WTC11 (cell line): ENCODE data around the gene SERPINB12. TPM values are rescaled to one million over a fixed set of nuclear protein-coding genes. Genes with fewer than 3 reads are reported as not detected.

ENCODE experiments used
- ATAC-seq: fragments of 200-7000 bp; cut with Tn5 transposase; 2 replicates; pipeline ENCODE4 v1.10.0; 2021; ENCODE audit warnings: mild to moderate bottlenecking, moderate library complexity
- Bru-seq: library from RNA; stranded (reverse); fragments of 400-500 nt; gene quantifications from one replicate; lab custom pipeline; 2021; lab: Mats Ljungman, UMichigan
- CTCF ChIA-PET: fragments of 300-600 bp; sonication (Branson Sonifier 250); formaldehyde crosslinking; loops from one replicate; lab custom pipeline; 2021; ENCODE audit warnings: antibody characterized with exemption; lab: Charles Lee
- POLR2A ChIA-PET: fragments of 350-600 bp; sonication (Branson Sonifier 250); formaldehyde crosslinking; loops from one replicate; lab custom pipeline; 2021; ENCODE audit warnings: antibody characterized with exemption; lab: Charles Lee
- DNase-seq: peaks from one replicate; pipeline ENCODE4 v3.0.0; 2021; ENCODE audit warnings: low spot score
- H3K27ac Mint-ChIP-seq: 2 replicates; pipeline ENCODE4 v1.8.0; 2021; ENCODE audit warnings: mixed read lengths
- H3K27me3 Mint-ChIP-seq: 2 replicates; pipeline ENCODE4 v1.8.0; 2021; ENCODE audit warnings: low read depth, mild to moderate bottlenecking, moderate library complexity, mixed read lengths
- H3K36me3 Mint-ChIP-seq: 2 replicates; pipeline ENCODE4 v1.8.0; 2021; ENCODE audit warnings: mixed read lengths
- H3K4me1 Mint-ChIP-seq: 2 replicates; pipeline ENCODE4 v1.8.0; 2022; ENCODE audit warnings: mixed read lengths
- H3K4me3 Mint-ChIP-seq: 2 replicates; pipeline ENCODE4 v1.8.0; 2021; ENCODE audit warnings: mild to moderate bottlenecking, moderate library complexity, mixed read lengths
- H3K9me3 Mint-ChIP-seq: 2 replicates; pipeline ENCODE4 v1.8.0; 2021; ENCODE audit warnings: mixed read lengths
- ATF1 ChIP-seq: sonication (generic); formaldehyde crosslinking; IDR thresholded peaks from 2 replicates; pipeline ENCODE4 v1.8.1; 2023; ENCODE audit warnings: mild to moderate bottlenecking, moderate library complexity, missing genetic modification reagents
- ATF6 ChIP-seq: sonication (generic); formaldehyde crosslinking; IDR thresholded peaks from 2 replicates; pipeline ENCODE4 v1.8.1; 2023; ENCODE audit warnings: mild to moderate bottlenecking, missing genetic modification reagents
- E2F4 ChIP-seq: sonication (generic); formaldehyde crosslinking; IDR thresholded peaks from 2 replicates; pipeline ENCODE4 v1.8.1; 2022; ENCODE audit warnings: low read depth, mild to moderate bottlenecking, moderate library complexity, missing genetic modification reagents, borderline replicate concordance
- ELF4 ChIP-seq: sonication (generic); formaldehyde crosslinking; IDR thresholded peaks from 2 replicates; pipeline ENCODE4 v1.8.1; 2022; ENCODE audit warnings: low read depth, mild to moderate bottlenecking, moderate library complexity, missing genetic modification reagents
- FOXJ3 ChIP-seq: sonication (generic); formaldehyde crosslinking; IDR thresholded peaks from 2 replicates; pipeline ENCODE4 v1.9.0; 2021; ENCODE audit warnings: missing genetic modification reagents, mild to moderate bottlenecking, borderline replicate concordance
- HMGA2 ChIP-seq: fragments of 250-450 bp; sonication (Bioruptor Pico); IDR thresholded peaks from 2 replicates; pipeline ENCODE4 v1.4.0; 2021; ENCODE audit warnings: mild to moderate bottlenecking, moderate library complexity
- IRF1 ChIP-seq: sonication (generic); formaldehyde crosslinking; IDR thresholded peaks from 2 replicates; pipeline ENCODE4 v1.8.0; 2023; ENCODE audit warnings: missing genetic modification reagents
- NFATC4 ChIP-seq: fragments of 250-450 bp; sonication (Bioruptor Pico); IDR thresholded peaks from 2 replicates; pipeline ENCODE4 v1.9.0; 2021; ENCODE audit warnings: mild to moderate bottlenecking
- NFE2L1 ChIP-seq: sonication (generic); formaldehyde crosslinking; IDR thresholded peaks from 2 replicates; pipeline ENCODE4 v1.8.1; 2023; ENCODE audit warnings: missing genetic modification reagents
- PRDM15 ChIP-seq: sonication (generic); formaldehyde crosslinking; IDR thresholded peaks from 2 replicates; pipeline ENCODE4 v1.8.0; 2022; ENCODE audit warnings: missing genetic modification reagents
- PRRX2 ChIP-seq: fragments of 250-450 bp; sonication (Bioruptor Pico); IDR thresholded peaks from 2 replicates; pipeline ENCODE4 v1.8.0; 2021; ENCODE audit warnings: mild to moderate bottlenecking
- SMAD3 ChIP-seq: sonication (generic); formaldehyde crosslinking; IDR thresholded peaks from 2 replicates; pipeline ENCODE4 v1.8.0; 2022; ENCODE audit warnings: missing genetic modification reagents, mild to moderate bottlenecking, borderline replicate concordance
- TCF7 ChIP-seq: sonication (generic); formaldehyde crosslinking; IDR thresholded peaks from 2 replicates; pipeline ENCODE4 v1.8.0; 2022; ENCODE audit warnings: mild to moderate bottlenecking, low read depth, missing genetic modification reagents, moderate library complexity
- ZNF121 ChIP-seq: sonication (generic); formaldehyde crosslinking; IDR thresholded peaks from 2 replicates; pipeline ENCODE4 v1.8.0; 2023; ENCODE audit warnings: missing genetic modification reagents
- ZNF138 ChIP-seq: sonication (generic); formaldehyde crosslinking; conservative IDR thresholded peaks from 2 replicates; pipeline ENCODE4 v1.8.1; 2022; ENCODE audit warnings: mild to moderate bottlenecking, moderate library complexity, missing genetic modification reagents
- ZNF219 ChIP-seq: sonication (generic); formaldehyde crosslinking; IDR thresholded peaks from 2 replicates; pipeline ENCODE4 v1.8.0; 2023; ENCODE audit warnings: missing genetic modification reagents, mild to moderate bottlenecking, borderline replicate concordance
- ZNF423 ChIP-seq: fragments of 250-450 bp; sonication (Bioruptor Pico); IDR thresholded peaks from 2 replicates; pipeline ENCODE4 v2.1.2; 2022; ENCODE audit warnings: mild to moderate bottlenecking, moderate library complexity
- ZSCAN18 ChIP-seq: fragments of 250-450 bp; sonication (Bioruptor Pico); IDR thresholded peaks from 2 replicates; pipeline ENCODE4 v2.1.2; 2022; ENCODE audit warnings: mild to moderate bottlenecking, moderate library complexity
- long read RNA-seq, 3 experiments: library from RNA in 1 of 3; library from capped mRNA in 1 of 3; library from polyadenylated mRNA in 1 of 3; unstranded in 2 of 3; stranded (forward) in 1 of 3; transcript quantifications; one replicate each; pipeline ENCODE4 v2.0.0, GENCODE V29; 2021
- total RNA-seq: library from RNA; stranded (reverse); gene quantifications from 3 replicates; pipeline ENCODE4 v1.2.3, GENCODE V29; 2021

SERPINB12 gene
- not detected in 3 replicates for total RNA-seq
- not detected for Bru-seq, nascent RNA
- long read RNA-seq, experiment 1, result 0 reads
- long read RNA-seq, experiment 2, result 0 reads
- long read RNA-seq, experiment 3, result 0 reads

- no peak for DNase-seq
- peaks cover 18% of the 10 kb centered on the region for H3K9me3 Mint-ChIP-seq
- no peak for ATAC-seq
- no peaks in the 10 kb centered on the region for H3K27me3 Mint-ChIP-seq
- H3K4me1 Mint-ChIP-seq, result peaks cover 23% of the 10 kb centered on the region
- no peak within 1 kb of the TSS for H3K27ac Mint-ChIP-seq
- H3K4me3 Mint-ChIP-seq, result no peak within 1 kb of the TSS
- ChIA-PET POLR2A (no interaction called here), CTCF (interaction anchor here (1.0 to 1.5 kb wide), 3 partner anchors 31 to 395 kb away, joined by 3 to 4 read pairs (median 4); no protein-coding TSS in a partner anchor)
- no peak for TF ChIP-seq PRRX2 (CRISPR knock-in tag)
- no peaks in the 10 kb centered on the region; the same call in 1 of the 2 replicates for H3K36me3 Mint-ChIP-seq
Observed at GRCh38 chr18:63542069-63542468, at the start of gene SERPINB12. Gene SERPINB12 (plus strand): TSS chr18:63542369. CDS start chr18:63556160, 13,791 bp downstream.

- CTCF ChIA-PET, result interaction anchor here (2.0 to 3.4 kb wide), 2 partner anchors 13 to 18 kb away, joined by 5 to 17 read pairs; no protein-coding TSS in a partner anchor
- Mint-ChIP-seq H3K9me3 (no peaks in the 10 kb centered on the region), H3K27ac (no peak overlapping the region)
Observed at GRCh38 chr18:63492851-63493250, 49.3 kb upstream of the SERPINB12 start.

GRCh38 chr18:63495675-63496074 lies 46.5 kb upstream of the SERPINB12 start:
- ATAC-seq, result no peak
- Mint-ChIP-seq H3K27me3 (no peaks in the 10 kb centered on the region), H3K4me3 (no peak overlapping the region), H3K27ac (no peak overlapping the region), H3K9me3 (no peaks in the 10 kb centered on the region), H3K4me1 (no peaks in the 10 kb centered on the region), H3K36me3 (no peaks in the 10 kb centered on the region)
- POLR2A ChIA-PET, result no interaction called here
- CTCF ChIA-PET, result no interaction called here
- TF ChIP-seq E2F4 (CRISPR knock-in tag), result no peak
- no peak for TF ChIP-seq PRDM15 (CRISPR knock-in tag)
- DNase-seq, result no peak

More at GRCh38 chr18:63492851-63493250, 49.3 kb upstream of the SERPINB12 start:
- ATAC-seq, result no peak
- Mint-ChIP-seq H3K36me3 (no peaks in the 10 kb centered on the region), H3K27me3 (no peaks in the 10 kb centered on the region)
- no peak for TF ChIP-seq HMGA2
- no peak for TF ChIP-seq TCF7 (CRISPR knock-in tag)
- TF ChIP-seq, all 79 proteins: peak for 0
- no peak overlapping the region for H3K4me3 Mint-ChIP-seq
- DNase-seq, result no peak
- 0 out of 2 replicates have a peak, but pooled peaks cover 4% of the 10 kb centered on the region for H3K4me1 Mint-ChIP-seq
- POLR2A ChIA-PET, result no interaction called here

- POLR2A ChIA-PET, result no interaction called here
- DNase-seq (peak; percentile 75), ATAC-seq (peak; percentile 89)
- H3K9me3 Mint-ChIP-seq, result no peaks in the 10 kb centered on the region
- H3K4me3 Mint-ChIP-seq, result no peak overlapping the region
- H3K4me1 Mint-ChIP-seq, result peaks cover 2% of the 10 kb centered on the region; the same call in 1 of the 2 replicates
- H3K36me3 Mint-ChIP-seq, result no peaks in the 10 kb centered on the region
- H3K27ac Mint-ChIP-seq, result no peak overlapping the region
- CTCF ChIA-PET, result interaction anchor here (0.7 to 1.8 kb wide), 15 partner anchors 8 to 489 kb away, joined by 3 to 9 read pairs (median 3); partner anchors contain the start of gene VPS4B
- no peaks in the 10 kb centered on the region for H3K27me3 Mint-ChIP-seq
- TF ChIP-seq ZSCAN18 (CRISPR knock-in tag) (no peak), NFATC4 (CRISPR knock-in tag) (no peak), ATF1 (CRISPR knock-in tag) (no peak), NFE2L1 (CRISPR knock-in tag) (no peak), ZNF121 (CRISPR knock-in tag) (peak; percentile 68; the same call in 1 of the 2 replicates), PRRX2 (CRISPR knock-in tag) (no peak), FOXJ3 (CRISPR knock-in tag) (no peak), ATF6 (CRISPR knock-in tag) (no peak), ELF4 (no peak), ZNF219 (no peak), SMAD3 (no peak), ZNF423 (CRISPR knock-in tag) (no peak), ZNF138 (CRISPR knock-in tag) (no peak), IRF1 (CRISPR knock-in tag) (no peak), TCF7 (CRISPR knock-in tag) (no peak)
Observed at GRCh38 chr18:63505566-63506335, 36.4 kb upstream of the SERPINB12 start.
